Measurements from ENCODE around the gene THSD4.

- TF ChIP-seq POLR2A (IDR thresholded peaks at IDR 0.05), result no peak
- TF ChIP-seq, protein P1, sequence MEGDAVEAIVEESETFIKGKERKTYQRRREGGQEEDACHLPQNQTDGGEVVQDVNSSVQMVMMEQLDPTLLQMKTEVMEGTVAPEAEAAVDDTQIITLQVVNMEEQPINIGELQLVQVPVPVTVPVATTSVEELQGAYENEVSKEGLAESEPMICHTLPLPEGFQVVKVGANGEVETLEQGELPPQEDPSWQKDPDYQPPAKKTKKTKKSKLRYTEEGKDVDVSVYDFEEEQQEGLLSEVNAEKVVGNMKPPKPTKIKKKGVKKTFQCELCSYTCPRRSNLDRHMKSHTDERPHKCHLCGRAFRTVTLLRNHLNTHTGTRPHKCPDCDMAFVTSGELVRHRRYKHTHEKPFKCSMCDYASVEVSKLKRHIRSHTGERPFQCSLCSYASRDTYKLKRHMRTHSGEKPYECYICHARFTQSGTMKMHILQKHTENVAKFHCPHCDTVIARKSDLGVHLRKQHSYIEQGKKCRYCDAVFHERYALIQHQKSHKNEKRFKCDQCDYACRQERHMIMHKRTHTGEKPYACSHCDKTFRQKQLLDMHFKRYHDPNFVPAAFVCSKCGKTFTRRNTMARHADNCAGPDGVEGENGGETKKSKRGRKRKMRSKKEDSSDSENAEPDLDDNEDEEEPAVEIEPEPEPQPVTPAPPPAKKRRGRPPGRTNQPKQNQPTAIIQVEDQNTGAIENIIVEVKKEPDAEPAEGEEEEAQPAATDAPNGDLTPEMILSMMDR (IDR thresholded peaks at IDR 0.05), result no peak
Observed at GRCh38 chr15:71654042-71654719, 538.9 kb downstream of the THSD4 start.

Data from sigmoid colon (tissue), 3 donors.